HG02798 (cell line): ENCODE measurements around the gene CD81.
A peak's percentile ranks its signal among the peaks of the same experiment; 100 is the strongest.

ENCODE experiments used
- ATAC-seq: cut with Tn5 transposase; IDR thresholded peaks from one replicate; pipeline ENCODE4 v1.9.1; 2021; ENCODE audit warnings: mild to moderate bottlenecking; ENCODE audit not compliant: unreplicated experiment, poor library complexity

Gene CD81

GRCh38 chr11:2374456-2375201 is 2.5 kb upstream of the CD81 start:
- no peak for ATAC-seq

GRCh38 chr11:2375341-2375853 is 1.7 kb upstream of the CD81 start:
- no peak for ATAC-seq

- no peak for ATAC-seq
These were observed 1.1 kb upstream of the CD81 start for GRCh38 chr11:2375964-2376551.

GRCh38 chr11:2377511-2378443 is 667 bp downstream of the CD81 start:
- ATAC-seq: peak; percentile 21

GRCh38 chr11:2378527-2379210 is 1.6 kb downstream of the CD81 start:
- ATAC-seq: no peak

GRCh38 chr11:2379466-2380174 is 2.5 kb downstream of the CD81 start:
- no peak for ATAC-seq

GRCh38 chr11:2380396-2380795 is 3.3 kb downstream of the CD81 start:
- ATAC-seq: no peak

GRCh38 chr11:2380807-2381350 is 3.8 kb downstream of the CD81 start:
- no peak for ATAC-seq

- ATAC-seq: no peak
These were observed 4.5 kb downstream of the CD81 start for GRCh38 chr11:2381494-2382128.

- no peak for ATAC-seq
These were observed 5.0 kb downstream of the CD81 start for GRCh38 chr11:2382129-2382517.

GRCh38 chr11:2382936-2383851 is 6.1 kb downstream of the CD81 start:
- ATAC-seq: no peak

- ATAC-seq: peak; percentile 29
These were observed 7.0 kb downstream of the CD81 start for GRCh38 chr11:2383852-2384804.

- ATAC-seq: peak; percentile 42
These were observed 8.3 kb downstream of the CD81 start for GRCh38 chr11:2385156-2386151.

- no peak for ATAC-seq
These were observed 9.5 kb downstream of the CD81 start for GRCh38 chr11:2386591-2386990.

- ATAC-seq: no peak
These were observed 10.3 kb downstream of the CD81 start for GRCh38 chr11:2387266-2387987.
